ENCODE results near the gene CXCR6.

DNA sequence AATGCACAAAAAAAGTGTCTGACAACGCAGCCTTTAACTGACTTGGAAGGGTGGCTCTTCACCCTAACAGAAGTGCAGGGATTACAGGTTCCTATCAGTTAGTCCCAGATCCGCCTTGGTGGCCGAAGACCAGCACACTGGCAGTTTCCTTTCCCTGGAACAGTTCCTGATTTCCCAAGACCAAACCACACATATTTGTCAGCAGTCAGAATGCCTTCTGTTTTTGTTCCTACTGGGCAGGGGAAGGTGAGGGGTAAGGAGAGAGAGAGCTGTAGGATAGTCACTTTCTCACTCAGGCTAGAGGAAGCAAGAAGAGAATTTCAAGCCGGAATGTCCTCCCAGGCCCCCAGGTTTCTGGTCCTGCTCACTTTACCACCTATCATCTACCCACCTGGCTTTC lies 9.2 kb downstream of the CXCR6 start:
- no peak for TF ChIP-seq RXRA (IDR thresholded peaks at IDR 0.05; ENCODE audit: borderline replicate concordance, low read depth)
- TF ChIP-seq, protein P1, sequence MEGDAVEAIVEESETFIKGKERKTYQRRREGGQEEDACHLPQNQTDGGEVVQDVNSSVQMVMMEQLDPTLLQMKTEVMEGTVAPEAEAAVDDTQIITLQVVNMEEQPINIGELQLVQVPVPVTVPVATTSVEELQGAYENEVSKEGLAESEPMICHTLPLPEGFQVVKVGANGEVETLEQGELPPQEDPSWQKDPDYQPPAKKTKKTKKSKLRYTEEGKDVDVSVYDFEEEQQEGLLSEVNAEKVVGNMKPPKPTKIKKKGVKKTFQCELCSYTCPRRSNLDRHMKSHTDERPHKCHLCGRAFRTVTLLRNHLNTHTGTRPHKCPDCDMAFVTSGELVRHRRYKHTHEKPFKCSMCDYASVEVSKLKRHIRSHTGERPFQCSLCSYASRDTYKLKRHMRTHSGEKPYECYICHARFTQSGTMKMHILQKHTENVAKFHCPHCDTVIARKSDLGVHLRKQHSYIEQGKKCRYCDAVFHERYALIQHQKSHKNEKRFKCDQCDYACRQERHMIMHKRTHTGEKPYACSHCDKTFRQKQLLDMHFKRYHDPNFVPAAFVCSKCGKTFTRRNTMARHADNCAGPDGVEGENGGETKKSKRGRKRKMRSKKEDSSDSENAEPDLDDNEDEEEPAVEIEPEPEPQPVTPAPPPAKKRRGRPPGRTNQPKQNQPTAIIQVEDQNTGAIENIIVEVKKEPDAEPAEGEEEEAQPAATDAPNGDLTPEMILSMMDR (IDR thresholded peaks at IDR 0.05): no peak
- TF ChIP-seq RFX5 (IDR thresholded peaks at IDR 0.05; ENCODE audit: low read length): no peak
- no peak for TF ChIP-seq EP300 (IDR thresholded peaks at IDR 0.05; ENCODE audit: borderline replicate concordance in 1 of 2, low read depth in 1 of 2, low read length in 1 of 2)
- no peak for TF ChIP-seq CHD2 (IDR thresholded peaks at IDR 0.05; ENCODE audit: low read length, partially characterized antibody)

All from SK-N-SH (cell line).